Measurements from ENCODE around the gene FABP1.

DNA sequence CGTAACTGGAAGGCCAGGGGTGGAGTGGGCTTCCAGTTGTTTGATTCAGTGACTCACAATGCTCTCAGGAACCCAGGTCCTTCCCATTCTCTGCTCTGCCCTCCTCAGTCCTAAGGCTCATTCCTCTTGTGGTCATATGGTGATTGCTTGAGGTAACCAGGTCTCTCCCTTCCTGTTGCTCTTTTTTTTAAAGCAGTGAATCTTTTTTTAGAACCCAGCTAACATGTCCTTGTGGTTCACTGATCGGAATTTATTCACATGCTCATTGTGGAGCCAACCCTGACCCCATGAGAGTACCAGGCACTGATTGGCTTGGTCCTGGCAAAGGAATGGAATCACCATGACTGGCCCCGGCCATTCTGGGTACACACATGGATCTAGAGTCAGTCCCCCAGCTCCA lies 49.7 kb upstream of the FABP1 start:
- TF ChIP-seq SP1 (IDR thresholded peaks at IDR 0.05; ENCODE audit: low read depth, low read length): no peak
- TF ChIP-seq, protein P1, sequence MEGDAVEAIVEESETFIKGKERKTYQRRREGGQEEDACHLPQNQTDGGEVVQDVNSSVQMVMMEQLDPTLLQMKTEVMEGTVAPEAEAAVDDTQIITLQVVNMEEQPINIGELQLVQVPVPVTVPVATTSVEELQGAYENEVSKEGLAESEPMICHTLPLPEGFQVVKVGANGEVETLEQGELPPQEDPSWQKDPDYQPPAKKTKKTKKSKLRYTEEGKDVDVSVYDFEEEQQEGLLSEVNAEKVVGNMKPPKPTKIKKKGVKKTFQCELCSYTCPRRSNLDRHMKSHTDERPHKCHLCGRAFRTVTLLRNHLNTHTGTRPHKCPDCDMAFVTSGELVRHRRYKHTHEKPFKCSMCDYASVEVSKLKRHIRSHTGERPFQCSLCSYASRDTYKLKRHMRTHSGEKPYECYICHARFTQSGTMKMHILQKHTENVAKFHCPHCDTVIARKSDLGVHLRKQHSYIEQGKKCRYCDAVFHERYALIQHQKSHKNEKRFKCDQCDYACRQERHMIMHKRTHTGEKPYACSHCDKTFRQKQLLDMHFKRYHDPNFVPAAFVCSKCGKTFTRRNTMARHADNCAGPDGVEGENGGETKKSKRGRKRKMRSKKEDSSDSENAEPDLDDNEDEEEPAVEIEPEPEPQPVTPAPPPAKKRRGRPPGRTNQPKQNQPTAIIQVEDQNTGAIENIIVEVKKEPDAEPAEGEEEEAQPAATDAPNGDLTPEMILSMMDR (IDR thresholded peaks at IDR 0.05; ENCODE audit: control extremely low read depth in 1 of 3, insufficient read depth in 1 of 3, low read depth in 1 of 3, low read length in 3 of 3): no peak
- TF ChIP-seq POLR2A (IDR thresholded peaks at IDR 0.05; ENCODE audit: control extremely low read depth in 1 of 2, low read depth in 2 of 2, low read length in 2 of 2): no peak
- no peak for TF ChIP-seq CBX5 (IDR thresholded peaks at IDR 0.05; ENCODE audit: low read depth, low read length)
- no peak for TF ChIP-seq POLR2AphosphoS5 (IDR thresholded peaks at IDR 0.05; ENCODE audit: low read depth, low read length)
- TF ChIP-seq HDAC6 (IDR thresholded peaks at IDR 0.05; ENCODE audit: low read depth, low read length): no peak
- no peak for TF ChIP-seq TCF12 (IDR thresholded peaks at IDR 0.05; ENCODE audit: low read depth, low read length)
- no peak for TF ChIP-seq EP300 (IDR thresholded peaks at IDR 0.05; ENCODE audit: borderline replicate concordance in 1 of 2, low read depth in 2 of 2, low read length in 2 of 2)
- no peak for TF ChIP-seq TAF1 (IDR thresholded peaks at IDR 0.05; ENCODE audit: low read depth, low read length)
- TF ChIP-seq CHD1 (IDR thresholded peaks at IDR 0.05; ENCODE audit: low read depth, low read length): no peak
- no peak for TF ChIP-seq EZH2 (IDR thresholded peaks at IDR 0.05; ENCODE audit: low read depth, low read length, severe bottlenecking)

All from H1 (cell line).